GM12874 (cell line): ENCODE data around the gene CRY1.

Source experiments
- TF ChIP-seq, protein P1 (sequence below): IDR thresholded peaks from 2 replicates; pipeline ENCODE4 v1.5.1; 2011; ENCODE audit warnings: low read depth, mild to moderate bottlenecking, control low read depth, low read length, moderate library complexity; ENCODE audit not compliant: insufficient read depth

CRY1 gene

DNA sequence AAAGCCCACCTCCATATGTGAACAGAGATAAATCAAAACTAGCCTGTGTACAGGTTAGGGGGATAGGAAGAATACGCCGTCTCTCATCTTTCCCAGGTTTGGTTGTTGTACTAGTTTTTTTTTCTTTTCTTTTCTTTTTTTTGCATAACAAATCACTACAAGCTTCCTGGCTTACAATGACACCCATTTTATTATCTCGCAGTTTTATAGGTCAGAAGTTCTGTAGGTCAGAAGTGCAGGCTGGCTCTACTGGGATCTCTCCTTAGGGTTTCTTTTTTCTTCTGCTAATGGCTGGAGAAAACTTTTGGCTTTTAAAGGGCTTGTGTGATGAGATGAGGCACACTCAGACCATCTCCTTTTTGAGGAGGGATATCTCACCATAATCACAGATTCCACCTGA is 25.7 kb upstream of the CRY1 start:
- TF ChIP-seq, protein P1, sequence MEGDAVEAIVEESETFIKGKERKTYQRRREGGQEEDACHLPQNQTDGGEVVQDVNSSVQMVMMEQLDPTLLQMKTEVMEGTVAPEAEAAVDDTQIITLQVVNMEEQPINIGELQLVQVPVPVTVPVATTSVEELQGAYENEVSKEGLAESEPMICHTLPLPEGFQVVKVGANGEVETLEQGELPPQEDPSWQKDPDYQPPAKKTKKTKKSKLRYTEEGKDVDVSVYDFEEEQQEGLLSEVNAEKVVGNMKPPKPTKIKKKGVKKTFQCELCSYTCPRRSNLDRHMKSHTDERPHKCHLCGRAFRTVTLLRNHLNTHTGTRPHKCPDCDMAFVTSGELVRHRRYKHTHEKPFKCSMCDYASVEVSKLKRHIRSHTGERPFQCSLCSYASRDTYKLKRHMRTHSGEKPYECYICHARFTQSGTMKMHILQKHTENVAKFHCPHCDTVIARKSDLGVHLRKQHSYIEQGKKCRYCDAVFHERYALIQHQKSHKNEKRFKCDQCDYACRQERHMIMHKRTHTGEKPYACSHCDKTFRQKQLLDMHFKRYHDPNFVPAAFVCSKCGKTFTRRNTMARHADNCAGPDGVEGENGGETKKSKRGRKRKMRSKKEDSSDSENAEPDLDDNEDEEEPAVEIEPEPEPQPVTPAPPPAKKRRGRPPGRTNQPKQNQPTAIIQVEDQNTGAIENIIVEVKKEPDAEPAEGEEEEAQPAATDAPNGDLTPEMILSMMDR, result no peak

DNA sequence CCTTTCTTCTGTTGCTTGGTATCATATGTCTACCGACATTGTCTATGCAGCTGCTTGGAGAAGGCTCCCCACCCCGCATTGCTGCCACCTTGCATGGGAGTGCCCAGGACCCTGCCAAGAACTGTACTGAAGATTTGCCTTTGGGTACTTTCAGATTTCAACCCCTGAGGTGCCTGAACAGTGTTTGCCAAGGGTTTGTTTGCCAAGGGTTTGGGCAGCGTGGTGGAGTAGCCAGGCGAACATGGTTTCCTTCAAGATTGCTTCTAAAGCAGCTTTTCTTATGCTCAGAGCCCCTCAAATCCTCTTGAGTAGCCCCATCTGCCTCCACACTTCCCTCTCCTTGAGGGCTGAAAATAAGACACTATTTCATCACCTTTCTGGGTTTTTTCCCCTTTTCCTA is 25.3 kb upstream of the CRY1 start:
- TF ChIP-seq, protein P1, result no peak

DNA sequence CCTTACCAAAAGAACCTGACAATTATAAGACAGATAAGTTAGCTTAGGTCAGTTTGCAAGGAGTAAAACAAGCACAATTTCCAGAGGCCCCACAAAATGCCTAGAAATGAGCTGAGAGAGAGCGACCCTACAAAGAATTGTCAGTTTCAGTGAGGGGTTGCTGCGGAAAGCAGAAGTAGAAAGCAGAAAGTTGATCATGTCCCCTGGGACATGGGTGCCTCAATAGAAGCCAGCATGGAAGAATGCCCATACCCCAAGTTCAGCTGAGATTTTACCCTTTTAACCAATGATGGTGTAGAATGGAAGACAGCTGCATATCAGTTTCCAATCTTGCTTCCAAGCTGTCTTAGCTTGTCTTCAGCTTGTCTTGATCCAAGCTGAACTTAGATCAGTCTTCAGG is 21.8 kb upstream of the CRY1 start:
- TF ChIP-seq, protein P1, result no peak

DNA sequence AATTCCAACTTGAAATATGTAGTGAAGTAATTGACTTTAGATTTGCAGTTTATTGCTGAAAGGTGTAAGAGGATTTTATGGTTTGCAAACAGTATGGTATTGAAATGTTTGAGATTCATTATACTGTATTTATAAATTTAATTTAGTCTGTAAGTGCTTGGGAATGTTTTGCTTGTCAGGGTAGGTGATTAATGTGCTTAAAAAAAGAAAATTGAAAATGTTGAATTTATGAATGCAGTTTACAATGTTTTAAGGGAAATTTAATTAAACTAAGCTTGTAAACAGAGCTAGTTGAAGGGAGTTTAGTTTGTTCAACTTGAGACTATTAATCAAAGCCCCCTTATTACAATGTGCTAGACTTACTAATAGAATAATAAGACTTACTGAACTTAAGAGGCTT is 18.0 kb upstream of the CRY1 start:
- TF ChIP-seq, protein P1, result no peak

DNA sequence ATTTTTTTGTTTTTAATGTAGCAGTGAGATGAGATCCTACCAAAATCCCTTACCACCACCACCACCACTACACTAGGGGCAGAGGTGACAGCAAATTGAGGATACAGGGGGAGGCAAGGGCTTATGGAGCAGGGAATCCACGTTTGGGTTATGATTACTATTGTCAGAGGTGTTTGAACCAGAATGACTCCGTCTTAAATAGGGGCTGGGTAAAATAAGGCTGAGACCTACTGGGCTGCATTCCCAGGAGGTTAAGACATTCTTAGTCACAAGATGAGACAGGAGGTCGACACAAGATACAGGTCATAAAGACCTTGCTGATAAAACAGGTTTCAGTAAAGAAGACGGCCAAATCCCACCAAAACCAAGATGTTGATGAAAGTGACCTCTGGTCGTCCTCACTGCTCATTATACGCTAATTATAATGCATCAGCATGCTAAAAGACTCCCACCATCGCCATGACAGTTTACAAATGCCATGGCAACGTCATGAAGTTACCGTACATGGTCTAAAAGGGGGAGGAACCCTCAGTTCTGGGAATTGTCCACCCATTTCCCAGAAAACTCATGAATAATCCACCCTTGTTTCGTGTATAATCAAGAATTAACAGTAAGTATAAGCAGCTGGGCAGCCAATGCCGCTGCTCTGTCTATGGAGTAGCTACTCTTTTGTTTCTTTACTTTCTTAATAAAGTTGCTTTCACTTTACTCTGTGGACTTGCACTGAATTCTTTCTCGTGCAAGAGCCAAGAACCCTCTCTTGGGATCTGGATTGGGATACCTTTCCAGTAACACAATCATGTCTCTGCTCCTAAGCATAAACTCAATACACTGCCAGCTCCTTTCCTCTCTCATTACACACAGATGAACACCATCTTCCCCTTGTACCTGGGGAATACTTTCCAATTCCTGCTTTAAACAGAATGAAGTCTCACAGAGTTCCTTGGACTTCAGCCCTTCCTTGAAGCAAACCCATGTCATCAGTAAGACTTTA is 16.7 kb upstream of the CRY1 start:
- TF ChIP-seq, protein P1, result no peak

DNA sequence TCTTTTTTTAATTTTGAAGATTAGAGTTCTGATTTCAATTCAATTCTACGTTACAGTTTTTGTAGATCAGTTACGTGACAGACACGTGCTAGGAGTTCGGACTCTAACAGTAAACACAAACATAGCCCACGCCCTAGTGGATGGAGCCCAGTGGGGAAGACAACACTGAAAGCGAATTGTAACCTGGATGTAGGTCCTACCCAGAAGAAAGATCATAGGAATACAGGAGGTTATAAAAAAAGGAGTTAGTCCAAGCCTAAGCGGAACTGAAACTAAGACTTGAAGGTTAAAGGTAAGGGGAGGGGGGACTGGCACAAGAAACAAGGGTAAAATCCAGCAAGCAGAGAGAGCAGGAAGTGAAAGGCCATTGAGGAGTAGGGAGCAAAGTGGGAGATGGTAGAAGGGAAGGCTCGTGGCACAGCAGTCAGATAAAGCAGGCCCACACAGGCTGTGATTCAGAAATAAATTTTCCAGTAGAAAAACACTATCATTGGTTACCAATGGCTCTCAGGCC is 15.7 kb upstream of the CRY1 start:
- TF ChIP-seq, protein P1, result no peak

DNA sequence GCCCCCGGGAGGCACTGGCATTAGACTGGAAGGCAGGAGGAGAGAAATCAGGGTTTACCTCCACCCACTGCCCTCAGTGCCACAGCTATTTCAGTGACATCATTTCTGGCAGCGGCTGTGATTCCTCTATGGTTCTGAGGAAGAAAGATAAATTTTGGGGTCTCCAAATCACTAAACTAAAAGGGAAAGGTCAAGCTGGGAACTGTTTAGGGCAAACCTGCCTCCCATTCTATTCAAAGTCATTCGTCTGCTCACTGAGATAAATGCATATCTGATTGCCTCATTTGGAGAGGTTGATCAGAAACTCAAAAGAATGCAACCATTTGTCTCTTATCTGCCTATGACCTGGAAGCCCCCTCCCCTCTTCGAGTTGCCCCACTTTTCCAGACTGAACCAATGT is 14.0 kb upstream of the CRY1 start:
- TF ChIP-seq, protein P1, result no peak
